GM21423 (cell line): ENCODE data around the gene SCMH1.
A peak's percentile ranks its signal among the peaks of the same experiment; 100 is the strongest.

Experiments used
- ATAC-seq: cut with Tn5 transposase; IDR thresholded peaks from one replicate; pipeline ENCODE4 v1.9.1; 2021; ENCODE audit warnings: mild to moderate bottlenecking, moderate library complexity; ENCODE audit not compliant: unreplicated experiment

Gene SCMH1

DNA sequence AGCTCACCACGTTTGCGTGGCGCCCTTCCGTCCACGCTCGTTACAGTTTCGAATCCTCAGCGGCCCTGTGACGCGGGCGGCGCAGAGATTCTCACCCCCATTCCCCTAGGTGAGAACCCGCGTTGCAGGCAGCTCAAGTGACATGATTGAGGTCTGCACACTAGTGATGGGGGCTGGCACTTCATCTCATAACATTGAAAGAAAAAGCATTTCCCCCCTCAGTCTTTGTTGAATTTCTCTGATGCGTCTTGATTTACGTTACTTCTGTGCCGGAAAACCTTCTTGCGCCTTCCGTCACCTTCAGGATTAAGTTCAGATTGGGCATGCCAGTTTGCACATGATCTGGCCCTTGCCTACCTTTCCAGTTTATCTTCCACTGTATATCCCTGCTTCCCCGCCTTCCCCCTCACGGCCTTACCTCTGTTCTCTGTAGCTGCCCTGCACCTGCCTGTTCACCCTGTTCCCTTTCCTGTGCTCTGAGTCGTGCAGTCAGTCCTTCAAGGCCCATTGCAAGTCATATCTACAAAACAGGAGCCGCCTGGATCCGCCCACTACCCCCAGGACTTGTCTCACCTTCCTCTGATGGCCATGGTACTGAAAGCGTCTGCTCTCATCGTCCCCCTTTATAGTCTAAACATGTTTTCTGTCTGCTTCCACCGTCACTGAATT is 261.5 kb downstream of the SCMH1 start:
- no peak for ATAC-seq

- ATAC-seq: peak; percentile 18
These were observed 262.0 kb downstream of the SCMH1 start for GRCh38 chr1:40980068-40980452.

DNA sequence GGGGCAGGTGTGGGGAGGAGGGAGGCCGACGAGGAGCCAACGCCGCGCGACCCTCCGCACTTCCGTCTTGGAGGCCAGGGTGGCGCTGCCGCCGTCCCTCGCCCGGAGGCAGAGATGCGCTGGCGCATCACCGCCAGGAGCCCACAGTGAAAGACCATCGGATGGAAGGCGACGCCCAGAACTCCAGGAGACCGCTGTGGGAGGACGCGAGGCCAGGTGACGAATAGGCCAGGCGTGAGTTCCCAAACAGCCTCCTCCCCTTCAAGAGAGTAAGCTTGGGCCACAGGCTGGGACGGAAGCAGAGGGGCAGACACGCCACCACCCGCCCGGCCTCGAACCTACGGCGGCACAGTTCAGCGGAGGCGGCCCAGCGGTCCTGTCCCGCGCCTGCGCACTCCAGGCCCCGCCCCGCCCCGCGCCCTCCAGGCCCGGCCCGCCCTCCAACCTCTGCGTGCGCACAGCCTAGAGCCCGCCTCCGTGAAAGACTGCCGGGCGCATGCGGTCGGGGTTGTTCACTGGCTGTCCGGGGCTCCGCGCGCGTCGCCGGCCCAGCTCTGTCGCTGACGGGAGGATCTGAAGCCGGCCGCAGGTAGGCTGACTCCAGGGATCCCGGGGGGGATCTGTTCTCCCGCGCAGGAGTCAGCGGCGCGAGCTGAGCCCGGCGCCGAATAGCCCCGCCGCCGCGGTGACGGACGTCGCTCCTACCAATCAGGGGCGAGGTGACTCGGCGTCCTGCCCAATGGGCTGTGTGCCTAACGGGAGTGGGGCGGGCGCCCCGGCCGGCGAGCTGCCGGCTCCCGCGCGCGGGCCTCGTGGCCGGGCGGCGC is 262.7 kb downstream of the SCMH1 start, which contains the start of gene CTPS1:
Gene CTPS1, plus strand, starts transcription at position 456 of the 827 bp plus-strand sequence. CDS start 3,595 bp downstream, outside the sequence.
- peak; percentile 87 for ATAC-seq

DNA sequence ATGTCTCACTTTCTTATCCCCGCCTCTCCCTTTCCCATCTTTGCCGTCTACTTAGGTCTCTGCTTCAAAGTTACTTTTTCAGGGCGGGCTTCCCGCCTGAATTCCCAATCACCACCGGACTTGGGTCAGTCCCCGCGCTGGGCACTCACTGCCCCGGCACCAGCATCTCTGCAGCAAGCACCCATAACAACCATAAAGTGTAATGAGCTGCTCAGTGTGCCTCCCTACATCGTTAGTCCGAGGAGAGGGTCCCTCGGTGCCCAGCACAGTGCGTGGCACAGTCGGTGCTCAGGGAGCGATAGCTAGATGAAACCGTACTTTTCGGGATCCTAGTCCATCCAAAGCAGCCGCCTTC is 263.2 kb downstream of the SCMH1 start:
- no peak for ATAC-seq

GRCh38 chr1:40977716-40978115 is 264.4 kb downstream of the SCMH1 start:
- ATAC-seq: no peak
